ENCODE measurements around the gene C2orf92.

Gene C2orf92

DNA sequence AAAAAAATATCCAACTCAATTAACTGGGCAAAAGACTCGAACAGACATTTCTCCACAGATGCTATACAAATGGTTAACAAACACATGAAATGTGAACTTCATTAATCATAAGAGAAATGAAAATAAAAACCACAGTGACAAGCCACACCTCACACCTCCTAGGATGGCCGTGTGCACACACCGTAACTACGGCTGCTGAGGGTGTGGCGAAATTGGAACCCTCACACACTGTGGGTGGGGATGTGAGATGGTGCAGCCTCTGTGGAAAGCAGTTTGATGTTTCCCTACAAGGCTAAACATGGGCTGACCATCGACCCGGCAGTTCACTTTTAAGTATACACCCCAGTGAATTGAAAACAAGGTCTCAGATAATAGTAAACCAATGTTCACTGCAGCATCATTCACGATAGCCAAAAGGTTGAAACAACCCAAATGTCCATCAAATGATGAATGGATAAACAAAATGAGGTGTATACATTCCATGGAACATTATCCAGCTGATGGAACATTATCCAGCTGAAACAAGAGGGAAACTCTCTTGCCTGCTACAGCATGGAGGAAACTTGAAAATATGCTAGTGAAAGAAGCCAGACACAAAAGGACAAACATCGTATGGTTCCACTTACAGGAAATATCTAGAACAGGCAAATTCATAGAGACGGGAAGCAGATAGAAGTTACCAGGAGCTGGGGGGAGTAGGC, 76.1 kb downstream of the C2orf92 start:
- DNase-seq (ENCODE audit: low read depth): no peak

DNA sequence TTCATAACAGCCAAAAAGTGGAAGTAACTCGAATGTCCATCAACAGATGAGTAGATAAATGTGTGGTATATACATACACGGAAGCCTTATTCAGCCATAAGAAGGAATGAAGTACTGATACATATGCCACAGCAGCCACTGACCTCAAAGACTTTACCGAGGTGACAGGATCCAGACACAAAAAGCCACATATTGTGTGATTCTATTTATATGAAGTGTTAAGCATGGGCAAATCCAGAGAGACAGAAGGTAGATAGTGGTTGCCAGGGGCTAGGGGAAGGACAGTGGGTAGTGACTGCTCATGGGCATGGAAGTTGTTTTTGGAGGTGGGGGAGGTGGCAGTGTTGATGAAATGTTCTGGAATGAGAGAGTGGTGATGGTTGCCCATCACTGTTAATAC, 77.8 kb downstream of the C2orf92 start:
- DNase-seq (ENCODE audit: low read depth): no peak

DNA sequence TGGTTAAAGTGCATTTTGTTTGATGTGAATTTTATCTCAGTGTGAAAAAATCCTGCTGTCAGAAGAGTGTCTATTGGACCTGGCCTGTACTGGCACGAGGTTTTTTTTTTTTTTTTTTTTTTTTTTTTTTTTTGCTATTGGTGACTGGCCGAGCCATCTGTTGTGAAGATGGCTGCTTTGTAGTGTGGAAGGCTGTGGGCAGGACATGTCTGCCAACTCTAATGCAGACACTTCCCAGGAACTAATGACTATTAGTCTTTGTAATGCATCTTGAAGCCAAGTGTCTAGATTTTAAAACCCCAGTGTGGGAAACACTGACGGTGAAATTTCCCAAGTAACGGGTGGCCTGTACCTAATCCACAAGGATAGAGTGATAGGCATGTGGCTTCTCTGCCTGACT, 78.2 kb downstream of the C2orf92 start:
- DNase-seq (ENCODE audit: low read depth): no peak

DNA sequence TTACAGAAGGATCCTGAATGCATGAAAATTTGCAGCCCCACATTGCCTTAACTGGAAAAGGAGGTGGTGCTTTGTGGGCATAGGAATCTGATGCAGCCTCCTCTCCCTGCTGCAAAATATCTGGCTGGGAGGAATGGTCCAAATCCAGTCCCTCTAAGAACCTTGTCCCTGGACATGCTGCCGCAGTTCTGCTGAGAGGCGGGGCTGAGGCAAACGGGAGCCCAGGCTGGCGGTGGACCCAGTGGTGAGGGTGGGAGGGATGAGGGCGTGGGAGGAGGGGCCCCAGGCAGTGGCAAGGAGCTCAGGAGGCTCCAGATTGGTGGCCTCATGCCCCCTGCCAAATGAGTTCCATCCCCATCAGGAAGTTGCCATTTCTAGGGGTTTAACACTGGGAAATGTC, 80.1 kb downstream of the C2orf92 start:
- no peak for DNase-seq (ENCODE audit: low read depth)

DNA sequence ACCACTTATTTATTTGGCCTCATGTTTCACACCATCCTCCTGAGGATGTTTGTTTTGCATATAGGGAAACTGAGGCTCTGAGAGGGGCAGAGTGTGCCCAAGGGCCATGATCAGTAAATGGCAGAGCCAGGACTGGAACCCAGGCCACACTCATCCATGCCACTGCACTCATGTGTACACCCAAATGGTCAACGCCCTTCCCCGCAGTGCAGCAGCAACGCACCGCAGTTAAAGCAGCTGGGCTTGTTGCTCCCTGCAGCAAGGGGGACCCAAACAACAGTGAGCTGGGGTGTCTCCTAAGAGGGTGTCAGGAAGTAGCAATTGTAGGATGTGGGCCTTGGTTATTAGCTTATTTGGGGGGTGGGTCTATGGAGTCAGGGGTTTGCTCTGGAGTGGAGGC, 80.5 kb downstream of the C2orf92 start:
- DNase-seq (ENCODE audit: low read depth): no peak

DNA sequence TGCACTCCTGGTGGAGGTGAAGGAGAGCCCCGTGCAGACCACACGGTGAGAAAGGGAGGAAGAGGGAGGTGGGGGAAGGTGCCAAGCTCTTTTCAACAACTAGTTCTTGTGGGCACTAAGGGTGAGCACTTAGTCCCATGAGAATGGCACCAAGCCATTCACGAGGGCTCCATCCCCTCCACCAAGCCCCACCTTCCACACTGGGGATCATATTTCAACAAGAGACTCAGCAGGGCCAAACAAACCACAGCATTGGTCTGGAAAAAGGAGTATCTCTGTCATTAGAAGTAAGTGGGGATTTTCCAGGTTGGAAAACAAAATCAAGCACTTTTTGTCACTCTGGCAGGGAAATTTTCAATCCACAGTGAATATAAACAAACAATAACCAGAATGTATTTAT, 82.2 kb downstream of the C2orf92 start:
- DNase-seq (ENCODE audit: low read depth): no peak

Data from activated T-helper 1 cell treated with Interleukin-2 at 50 U/mL for 16 hours (primary cell).